T-helper 2 cell treated with Interferon-gamma antibody and Interleukin-4, amounts not matched to agents 100 ng/mL and 5 ng/mL, for 36 hours (primary cell): ENCODE results near the gene S100A1. TPM values are rescaled to one million over a fixed set of nuclear protein-coding genes. Genes with fewer than 3 reads are reported as not detected.

ENCODE experiments used
- intact Hi-C: fragments of 100-400 bp; cut with micrococcal nuclease; formaldehyde crosslinking; loops from one replicate; pipeline ENCODE4 v1.15.1; 2023
- total RNA-seq: library from RNA; stranded (reverse); gene quantifications from 2 replicates; pipeline ENCODE4 v1.2.3, GENCODE V29; 2022

The S100A1 gene
- total RNA-seq, 1 donor from 2014 or later: not detected

GRCh38 chr1:153678519-153679336, 50.5 kb downstream of the S100A1 start, which contains the start of gene NPR1:
Gene NPR1 (plus strand): TSS chr1:153678688. CDS start chr1:153679109, 421 bp downstream.
- intact Hi-C loops: loop anchor here (2.0 to 10.0 kb wide), 2 partner anchors 96 to 312 kb away; partner anchors contain the start of genes RPS27 and SLC27A3

GRCh38 chr1:153679337-153680119, 51.3 kb downstream of the S100A1 start:
- intact Hi-C loops: loop anchor here (2.0 to 10.0 kb wide), 2 partner anchors 95 to 311 kb away; partner anchors contain the start of genes RPS27 and SLC27A3

GRCh38 chr1:153680120-153680403, 51.8 kb downstream of the S100A1 start:
- intact Hi-C loops: no loop called here

Other genes with a start within 250 kb of the S100A1 start
- gene S100A8, start 237.4 kb upstream of the S100A1 start, total RNA-seq: not detected in 2 replicates
- gene S100A7A, start 211.9 kb upstream of the S100A1 start, total RNA-seq: not detected in 2 replicates
- gene S100A7, start 167.8 kb upstream of the S100A1 start, total RNA-seq: not detected in 2 replicates
- 526 and 530 TPM in 2 replicates for gene S100A6, start 92.4 kb upstream of the S100A1 start, total RNA-seq
- 4.5 and 5.4 TPM in 2 replicates for gene S100A5, start 87.5 kb upstream of the S100A1 start, total RNA-seq
- gene S100A4, start 82.6 kb upstream of the S100A1 start, total RNA-seq: 871 and 885 TPM in 2 replicates
- not detected in 2 replicates for gene S100A3, start 79.2 kb upstream of the S100A1 start, total RNA-seq
- gene S100A2, start 62.6 kb upstream of the S100A1 start, total RNA-seq: 0.73 and 0.89 TPM in 2 replicates
- not detected in 2 replicates for gene S100A16, start 15.3 kb upstream of the S100A1 start, total RNA-seq
- gene S100A14, start 12.1 kb upstream of the S100A1 start, total RNA-seq: not detected in 2 replicates
- gene S100A13, start 929 bp upstream of the S100A1 start, total RNA-seq: 3.3 and 4.1 TPM in 2 replicates
- 98.9 and 101 TPM in 2 replicates for gene CHTOP, start 5.6 kb downstream of the S100A1 start, total RNA-seq
- 38.2 and 40.8 TPM in 2 replicates for gene SNAPIN, start 30.3 kb downstream of the S100A1 start, total RNA-seq
- gene ILF2, start 42.6 kb downstream of the S100A1 start, total RNA-seq: 225 and 226 TPM in 2 replicates
- gene NPR1, start 50.3 kb downstream of the S100A1 start, total RNA-seq: not detected in 2 replicates
- 62.1 and 62.9 TPM in 2 replicates for gene INTS3, start 99.6 kb downstream of the S100A1 start, total RNA-seq
- 22.4 and 24.0 TPM in 2 replicates for gene SLC27A3, start 147.0 kb downstream of the S100A1 start, total RNA-seq